ES-I3 (cell line): ENCODE measurements around the gene CNNM3.

Source experiments
- H3K36me3 ChIP-seq: 2 replicates; pipeline ENCODE4 v1.6.1; 2013; ENCODE audit warnings: mild to moderate bottlenecking, low read length, control low read depth, moderate library complexity; ENCODE audit not compliant: insufficient read depth
- H3K4me1 ChIP-seq: 2 replicates; pipeline ENCODE4 v1.6.1; 2013; ENCODE audit warnings: mild to moderate bottlenecking, control low read depth, low read length; ENCODE audit not compliant: insufficient read depth
- H3K9ac ChIP-seq: 2 replicates; pipeline ENCODE4 v1.6.1; 2013; ENCODE audit warnings: low read depth, mild to moderate bottlenecking, low read length, moderate library complexity
- H3K9me3 ChIP-seq: 2 replicates; pipeline ENCODE4 v1.6.1; 2013; ENCODE audit warnings: mild to moderate bottlenecking, low read length, moderate library complexity; ENCODE audit not compliant: control insufficient read depth, insufficient read depth

The CNNM3 gene

GRCh38 chr2:96816127-96816835 lies at the start of gene CNNM3:
Gene CNNM3, plus strand, starts transcription at chr2:96816268. Its CDS starts 10 bp downstream, at chr2:96816278.
- H3K4me1 ChIP-seq, result 0 out of 2 replicates have a peak, but pooled peaks cover 5% of the 10 kb centered on the region
- H3K9me3 ChIP-seq, result no peaks in the 10 kb centered on the region
- peak within 1 kb of the TSS; percentile 75 for H3K9ac ChIP-seq
- H3K36me3 ChIP-seq, result no peaks in the 10 kb centered on the region

- Histone ChIP-seq H3K36me3 (no peaks in the 10 kb centered on the region), H3K4me1 (peaks cover 7% of the 10 kb centered on the region; the same call in 1 of the 2 replicates), H3K9me3 (no peaks in the 10 kb centered on the region), H3K9ac (no peak overlapping the region)
Measured at GRCh38 chr2:96767135-96767871, 48.8 kb upstream of the CNNM3 start.

DNA sequence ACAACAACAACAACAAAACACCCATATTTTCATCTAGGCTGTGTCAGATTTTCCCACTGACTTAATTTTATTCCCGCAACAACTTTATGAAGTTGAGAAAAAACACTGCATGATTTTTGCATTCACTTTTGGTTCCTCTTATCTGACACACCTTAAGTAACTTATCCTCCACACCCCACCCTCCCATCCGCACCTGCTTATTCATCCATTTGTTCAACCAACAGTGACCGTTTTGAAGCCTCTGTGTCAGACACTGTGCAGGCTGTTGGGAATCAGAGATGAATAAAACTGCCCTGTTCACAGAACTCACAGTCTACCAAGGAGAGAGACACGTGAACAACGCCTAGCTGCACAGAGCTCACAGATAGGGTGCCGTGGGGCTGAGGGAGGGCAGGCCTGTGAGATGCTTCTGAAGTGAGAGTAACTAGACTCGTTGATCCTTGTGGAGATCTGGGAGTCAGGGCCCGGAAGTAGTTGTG lies 47.9 kb upstream of the CNNM3 start:
- Histone ChIP-seq H3K9me3 (no peaks in the 10 kb centered on the region), H3K4me1 (peaks cover 4% of the 10 kb centered on the region; the same call in 1 of the 2 replicates), H3K9ac (no peak overlapping the region), H3K36me3 (no peaks in the 10 kb centered on the region)

DNA sequence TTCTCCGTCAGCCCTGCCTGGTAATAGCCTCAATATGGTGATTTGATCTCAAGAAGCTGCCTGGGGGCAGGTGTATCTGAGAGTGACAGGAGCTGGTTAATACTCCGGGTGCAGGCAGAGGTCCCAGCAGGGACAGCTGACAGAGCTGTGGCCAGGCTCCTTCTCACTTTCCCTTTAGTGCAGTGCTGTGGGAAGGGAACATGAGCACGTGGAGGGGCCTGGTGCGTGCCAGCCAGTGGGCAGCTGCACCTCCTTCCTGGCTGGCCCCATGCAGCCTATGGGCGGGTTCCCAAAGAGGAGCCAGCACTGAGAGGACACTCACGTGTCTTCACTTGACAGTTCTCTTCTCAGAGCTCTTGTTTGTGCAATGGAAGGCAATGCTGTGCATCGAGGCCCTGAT lies 46.3 kb upstream of the CNNM3 start:
- no peaks in the 10 kb centered on the region for H3K4me1 ChIP-seq
- H3K9ac ChIP-seq, result no peak overlapping the region

DNA sequence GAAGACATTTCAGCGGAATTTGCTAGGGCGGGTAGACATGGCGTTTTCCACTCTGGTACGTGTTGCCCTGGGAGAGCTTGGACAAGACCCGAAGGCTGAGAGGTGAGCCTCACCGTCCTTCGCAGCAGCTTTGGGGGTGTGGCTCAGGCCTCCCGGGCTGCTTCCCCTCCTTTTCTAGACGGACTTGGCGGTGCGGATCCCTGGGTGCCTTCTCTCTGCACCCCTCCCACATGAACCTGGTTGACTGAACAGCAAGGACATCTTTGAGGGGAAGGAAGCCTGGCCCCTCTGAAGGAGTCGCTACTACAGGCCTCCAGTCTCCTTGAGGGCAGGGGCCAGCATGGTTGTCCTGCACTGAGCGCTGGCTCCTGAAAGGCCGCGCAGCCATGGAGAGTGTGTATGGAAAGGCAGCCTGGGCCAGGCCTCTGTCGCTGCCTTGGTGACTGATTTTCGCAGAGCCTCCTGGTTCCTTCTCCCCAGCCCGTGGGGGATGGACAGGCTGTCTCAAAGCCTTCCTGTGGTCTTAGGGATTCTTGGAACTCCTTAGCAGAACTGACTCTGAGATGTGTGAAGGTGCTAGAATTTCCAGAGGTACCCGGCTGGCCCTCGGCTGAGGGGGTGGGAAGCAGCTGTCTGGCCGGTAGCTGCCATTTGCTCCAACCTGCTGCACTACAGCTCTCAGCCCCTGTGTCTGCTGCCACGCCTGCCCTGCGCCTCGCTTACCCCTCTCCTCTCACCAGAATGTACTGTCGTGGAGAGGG lies 45.4 kb upstream of the CNNM3 start:
- no peaks in the 10 kb centered on the region for H3K4me1 ChIP-seq
- H3K9ac ChIP-seq, result no peak overlapping the region
- H3K9me3 ChIP-seq, result no peaks in the 10 kb centered on the region
- H3K36me3 ChIP-seq, result no peaks in the 10 kb centered on the region

More for the DNA sequence above, 46.3 kb upstream of the CNNM3 start:
- Histone ChIP-seq H3K9me3 (no peaks in the 10 kb centered on the region), H3K36me3 (no peaks in the 10 kb centered on the region)

DNA sequence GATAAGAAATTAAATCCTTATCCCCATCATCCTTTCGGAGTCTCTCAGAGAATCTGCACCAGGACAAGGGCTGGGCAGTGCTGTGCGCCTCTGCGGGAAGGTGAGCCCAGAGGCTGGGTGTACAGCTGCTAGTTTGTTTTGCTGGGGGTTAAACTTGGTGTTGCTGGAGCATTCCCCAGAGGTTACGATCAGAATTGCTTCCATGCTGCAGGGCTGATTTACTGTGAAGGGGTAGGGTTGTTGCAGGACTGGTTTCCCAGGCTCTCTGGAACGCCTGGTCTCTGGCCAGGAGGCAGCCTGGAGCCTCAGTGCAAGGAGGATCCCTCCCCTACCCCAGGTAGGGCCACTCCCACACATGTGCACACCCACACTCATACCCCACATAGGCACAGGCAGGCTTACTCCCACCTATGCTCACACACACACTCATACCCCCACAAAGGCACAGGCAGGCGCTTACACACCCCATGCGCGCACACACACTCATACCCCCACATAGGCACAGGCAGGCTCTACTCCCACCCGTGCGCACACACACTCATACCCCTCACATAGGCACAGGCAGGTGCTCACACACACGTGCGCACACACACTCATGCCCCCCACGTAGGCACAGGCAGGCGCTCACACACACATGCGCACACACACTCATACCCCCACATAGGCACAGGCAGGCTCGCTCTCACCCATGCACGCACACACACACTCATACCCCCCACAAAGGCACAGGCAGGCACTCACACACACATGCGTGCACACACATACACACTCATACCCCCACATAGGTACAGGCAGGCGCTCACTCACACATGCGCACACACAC lies 44.1 kb upstream of the CNNM3 start:
- Histone ChIP-seq H3K4me1 (no peaks in the 10 kb centered on the region), H3K9me3 (no peaks in the 10 kb centered on the region), H3K36me3 (no peaks in the 10 kb centered on the region), H3K9ac (no peak overlapping the region)

- no peak overlapping the region for H3K9ac ChIP-seq
- H3K36me3 ChIP-seq, result no peaks in the 10 kb centered on the region
- no peaks in the 10 kb centered on the region for H3K9me3 ChIP-seq
- no peaks in the 10 kb centered on the region for H3K4me1 ChIP-seq
Measured at GRCh38 chr2:96772903-96773671, 43.0 kb upstream of the CNNM3 start.

GRCh38 chr2:96773922-96774321 lies 42.1 kb upstream of the CNNM3 start:
- H3K9me3 ChIP-seq, result no peaks in the 10 kb centered on the region
- peak overlapping the region; percentile 9; the same call in 1 of the 2 replicates for H3K9ac ChIP-seq
- H3K4me1 ChIP-seq, result no peaks in the 10 kb centered on the region
- H3K36me3 ChIP-seq, result no peaks in the 10 kb centered on the region

- H3K9ac ChIP-seq, result no peak overlapping the region
- H3K4me1 ChIP-seq, result no peaks in the 10 kb centered on the region
- H3K9me3 ChIP-seq, result no peaks in the 10 kb centered on the region
- no peaks in the 10 kb centered on the region for H3K36me3 ChIP-seq
Measured at GRCh38 chr2:96775160-96775559, 40.9 kb upstream of the CNNM3 start.

DNA sequence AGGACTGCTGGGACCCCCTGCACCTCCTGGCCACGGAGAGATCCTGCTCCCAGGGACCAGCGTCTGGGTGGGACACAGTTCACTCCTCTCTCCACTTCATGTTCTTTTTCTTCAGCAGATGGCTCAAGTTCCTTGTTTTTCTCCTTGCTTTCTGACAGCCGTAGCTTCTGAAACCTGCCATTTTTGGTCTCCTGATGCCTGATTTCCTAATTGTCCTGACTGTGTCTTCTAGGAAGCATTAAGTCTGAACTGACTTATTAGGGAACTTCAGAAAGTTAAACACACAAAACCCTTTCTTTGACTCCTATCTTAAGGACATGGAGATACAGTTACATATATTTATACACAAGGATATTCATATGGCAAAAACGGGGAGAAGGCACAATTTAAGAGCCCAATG lies 32.7 kb upstream of the CNNM3 start:
- Histone ChIP-seq H3K4me1 (peaks cover under 1% of the 10 kb centered on the region; the same call in 1 of the 2 replicates), H3K36me3 (no peaks in the 10 kb centered on the region), H3K9me3 (no peaks in the 10 kb centered on the region), H3K9ac (no peak overlapping the region)

GRCh38 chr2:96787411-96787810 lies 28.7 kb upstream of the CNNM3 start:
- H3K9me3 ChIP-seq, result no peaks in the 10 kb centered on the region
- peaks cover 3% of the 10 kb centered on the region; the same call in 1 of the 2 replicates for H3K4me1 ChIP-seq
- no peak overlapping the region for H3K9ac ChIP-seq
- no peaks in the 10 kb centered on the region for H3K36me3 ChIP-seq

DNA sequence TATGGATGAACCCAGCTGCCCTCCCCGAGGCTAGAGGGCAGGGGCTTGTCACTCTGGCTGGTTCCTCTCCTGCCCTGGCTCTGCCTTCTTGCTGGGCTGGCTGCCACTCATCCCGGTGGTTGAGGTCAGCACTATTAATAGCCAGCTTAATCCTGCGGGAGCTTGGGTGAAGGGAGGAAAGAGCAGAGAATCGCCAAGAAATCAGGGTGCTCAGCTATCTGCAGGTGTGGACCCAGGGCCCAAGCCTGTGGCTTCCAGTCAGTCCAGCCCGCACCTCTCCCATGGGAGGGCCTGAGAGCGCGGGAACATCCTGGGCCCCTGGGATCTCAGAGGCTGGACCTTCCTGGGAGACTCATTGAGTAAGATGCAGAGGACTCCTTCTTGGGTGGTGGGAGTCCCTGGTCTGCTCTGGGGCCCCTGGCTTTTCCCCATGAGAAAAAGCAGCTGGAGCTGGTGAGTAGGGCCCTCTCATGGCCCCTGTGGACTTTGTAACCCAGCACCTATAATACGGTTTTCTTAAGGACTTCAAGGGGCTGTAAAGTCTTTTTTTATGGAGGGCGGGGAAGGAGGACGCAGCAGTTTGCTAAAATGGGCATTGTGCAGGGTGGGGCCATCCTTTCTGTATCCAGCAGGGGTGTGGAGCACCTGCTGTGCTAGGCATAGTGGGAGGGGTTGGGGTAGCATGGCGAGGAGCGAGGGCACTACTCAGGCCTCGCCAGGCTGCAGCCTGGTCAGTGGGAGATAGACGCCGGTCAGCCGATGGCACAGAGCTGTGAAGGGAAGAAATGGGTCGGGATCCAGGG lies 27.4 kb upstream of the CNNM3 start:
- no peaks in the 10 kb centered on the region for H3K36me3 ChIP-seq
- H3K4me1 ChIP-seq, result peaks cover 3% of the 10 kb centered on the region; the same call in 1 of the 2 replicates
- H3K9me3 ChIP-seq, result no peaks in the 10 kb centered on the region
- no peak overlapping the region for H3K9ac ChIP-seq
